ENCODE data around the gene CSTPP1.
"Not testable (repeated sequence)": the region's sequence is repeated elsewhere in the genome, so short reads cannot be mapped to it uniquely, and the experiment has no call there.

Gene CSTPP1

GRCh38 chr11:46961041-46961440, 24.5 kb downstream of the CSTPP1 start:
- no peak for DNase-seq

GRCh38 chr11:46961886-46962285, 25.3 kb downstream of the CSTPP1 start:
- not testable (repeated sequence) for DNase-seq

GRCh38 chr11:46963844-46964243, 27.3 kb downstream of the CSTPP1 start:
- DNase-seq = no peak

- DNase-seq = no peak
Observed at GRCh38 chr11:46966773-46967172, 30.2 kb downstream of the CSTPP1 start.

GRCh38 chr11:46967962-46968361, 31.4 kb downstream of the CSTPP1 start:
- DNase-seq = no peak

GRCh38 chr11:46969379-46969778, 32.8 kb downstream of the CSTPP1 start:
- DNase-seq = no peak

- no peak for DNase-seq
Observed at GRCh38 chr11:46970913-46971625, 34.5 kb downstream of the CSTPP1 start.

- DNase-seq = no peak
Observed at GRCh38 chr11:46972343-46972742, 35.8 kb downstream of the CSTPP1 start.

GRCh38 chr11:46972821-46973220, 36.3 kb downstream of the CSTPP1 start:
- DNase-seq = no peak

GRCh38 chr11:46976182-46976854, 39.8 kb downstream of the CSTPP1 start:
- DNase-seq = no peak

- no peak for DNase-seq
Observed at GRCh38 chr11:46977038-46977813, 40.7 kb downstream of the CSTPP1 start.

GRCh38 chr11:46978005-46978491, 41.5 kb downstream of the CSTPP1 start:
- DNase-seq = no peak

GRCh38 chr11:46979358-46979757, 42.8 kb downstream of the CSTPP1 start:
- DNase-seq = no peak

- DNase-seq = peak; percentile 27
Observed at GRCh38 chr11:46981436-46981835, 44.9 kb downstream of the CSTPP1 start.

GRCh38 chr11:46982797-46983452, 46.4 kb downstream of the CSTPP1 start:
- DNase-seq = no peak

- DNase-seq = no peak
Observed at GRCh38 chr11:46983598-46983997, 47.0 kb downstream of the CSTPP1 start.

GRCh38 chr11:46984548-46984947, 48.0 kb downstream of the CSTPP1 start:
- no peak for DNase-seq

GRCh38 chr11:46984987-46985386, 48.4 kb downstream of the CSTPP1 start:
- DNase-seq = no peak

- no peak for DNase-seq
Observed at GRCh38 chr11:46987183-46987582, 50.6 kb downstream of the CSTPP1 start.

- not testable (repeated sequence) for DNase-seq
Observed at GRCh38 chr11:46989810-46990487, 53.4 kb downstream of the CSTPP1 start.

GRCh38 chr11:46991391-46991790, 54.8 kb downstream of the CSTPP1 start:
- DNase-seq = no peak

GRCh38 chr11:46992386-46992785, 55.8 kb downstream of the CSTPP1 start:
- DNase-seq = not testable (repeated sequence)
